SK-N-MC (cell line): Measurements from ENCODE around the gene ATF3.

ENCODE experiments used
- EZH2 ChIP-seq: fragments of 200-600 bp; sonication (generic); IDR thresholded peaks from one replicate; pipeline ENCODE4 v1.6.1; 2017; ENCODE audit warnings: antibody characterized with exemption
- POLR2AphosphoS5 ChIP-seq: IDR thresholded peaks from 2 replicates; pipeline ENCODE4 v1.6.1; 2012; ENCODE audit warnings: mild to moderate bottlenecking, low read depth, low read length, borderline replicate concordance

- TF ChIP-seq EZH2 = no peak
- no peak for TF ChIP-seq POLR2AphosphoS5
Observed at GRCh38 chr1:212647004-212647403, 38.4 kb downstream of the ATF3 start.
